Measurements from ENCODE around the gene DIAPH2.

The DIAPH2 gene

GRCh38 chrX:96756491-96756890 lies 71.8 kb downstream of the DIAPH2 start:
- Histone ChIP-seq H3K36me3 (ENCODE audit: control insufficient read depth, insufficient read depth, low read length) (no peaks in the 10 kb centered on the region), H3K4me3 (ENCODE audit: low read depth, low read length) (no peak overlapping the region), H3K9ac (ENCODE audit: low read length) (no peak overlapping the region)

GRCh38 chrX:96761566-96761965 lies 76.9 kb downstream of the DIAPH2 start:
- no peak overlapping the region for H3K9ac ChIP-seq (ENCODE audit: low read length)
- H3K27me3 ChIP-seq (ENCODE audit: control insufficient read depth, insufficient read depth, low read length), result no peaks in the 10 kb centered on the region
- peak overlapping the region; percentile 56 for H3K27ac ChIP-seq (ENCODE audit: low read depth, low read length)

More at GRCh38 chrX:96756491-96756890, 71.8 kb downstream of the DIAPH2 start:
- Histone ChIP-seq H3K27ac (ENCODE audit: low read depth, low read length) (no peak overlapping the region), H3K4me1 (ENCODE audit: control insufficient read depth, insufficient read depth, low read length) (peaks cover 11% of the 10 kb centered on the region), H3K9me3 (ENCODE audit: control insufficient read depth, insufficient read depth, low read depth, low read length) (no peaks in the 10 kb centered on the region), H3K27me3 (ENCODE audit: control insufficient read depth, insufficient read depth, low read length) (no peaks in the 10 kb centered on the region)

DNA sequence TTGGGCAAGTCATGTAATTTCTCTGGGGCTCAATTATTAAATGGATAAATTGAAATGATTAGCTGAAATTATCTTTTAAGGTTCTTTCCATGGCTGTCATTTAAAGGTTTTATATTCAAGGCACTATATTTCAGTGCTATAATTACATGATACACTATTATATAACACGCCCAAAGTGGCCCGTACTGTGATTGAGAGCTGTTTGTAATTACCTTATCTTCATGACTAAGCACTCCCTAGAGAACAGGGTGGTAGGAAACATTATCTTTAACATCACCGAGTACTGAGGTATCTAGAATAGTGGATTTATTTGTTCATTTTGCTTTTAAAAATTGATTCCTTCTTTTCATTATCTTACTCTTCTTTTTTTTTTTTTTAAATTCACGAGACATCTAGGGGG lies 79.0 kb downstream of the DIAPH2 start:
- Histone ChIP-seq H3K36me3 (ENCODE audit: control insufficient read depth, insufficient read depth, low read length) (no peaks in the 10 kb centered on the region), H3K9ac (ENCODE audit: low read length) (no peak overlapping the region), H3K4me1 (ENCODE audit: control insufficient read depth, insufficient read depth, low read length) (peaks cover 58% of the 10 kb centered on the region), H3K27me3 (ENCODE audit: control insufficient read depth, insufficient read depth, low read length) (no peaks in the 10 kb centered on the region), H3K9me3 (ENCODE audit: control insufficient read depth, insufficient read depth, low read depth, low read length) (no peaks in the 10 kb centered on the region), H3K4me3 (ENCODE audit: low read depth, low read length) (no peak overlapping the region), H3K27ac (ENCODE audit: low read depth, low read length) (peak overlapping the region; percentile 49; the same call in 1 of the 2 replicates)

More at GRCh38 chrX:96761566-96761965, 76.9 kb downstream of the DIAPH2 start:
- Histone ChIP-seq H3K9me3 (ENCODE audit: control insufficient read depth, insufficient read depth, low read depth, low read length) (no peaks in the 10 kb centered on the region), H3K36me3 (ENCODE audit: control insufficient read depth, insufficient read depth, low read length) (no peaks in the 10 kb centered on the region), H3K4me3 (ENCODE audit: low read depth, low read length) (no peak overlapping the region), H3K4me1 (ENCODE audit: control insufficient read depth, insufficient read depth, low read length) (peaks cover 47% of the 10 kb centered on the region)

- H3K4me3 ChIP-seq (ENCODE audit: low read depth, low read length), result no peak overlapping the region
- H3K27ac ChIP-seq (ENCODE audit: low read depth, low read length), result no peak overlapping the region
- no peaks in the 10 kb centered on the region for H3K9me3 ChIP-seq (ENCODE audit: control insufficient read depth, insufficient read depth, low read depth, low read length)
- no peaks in the 10 kb centered on the region for H3K36me3 ChIP-seq (ENCODE audit: control insufficient read depth, insufficient read depth, low read length)
- no peak overlapping the region for H3K9ac ChIP-seq (ENCODE audit: low read length)
- H3K4me1 ChIP-seq (ENCODE audit: control insufficient read depth, insufficient read depth, low read length), result peaks cover 61% of the 10 kb centered on the region
- H3K27me3 ChIP-seq (ENCODE audit: control insufficient read depth, insufficient read depth, low read length), result no peaks in the 10 kb centered on the region
These were observed 80.2 kb downstream of the DIAPH2 start for GRCh38 chrX:96764864-96765263.

- Histone ChIP-seq H3K27me3 (ENCODE audit: control insufficient read depth, insufficient read depth, low read length) (no peaks in the 10 kb centered on the region), H3K4me1 (ENCODE audit: control insufficient read depth, insufficient read depth, low read length) (peaks cover 22% of the 10 kb centered on the region), H3K9me3 (ENCODE audit: control insufficient read depth, insufficient read depth, low read depth, low read length) (no peaks in the 10 kb centered on the region), H3K27ac (ENCODE audit: low read depth, low read length) (no peak overlapping the region), H3K9ac (ENCODE audit: low read length) (no peak overlapping the region), H3K36me3 (ENCODE audit: control insufficient read depth, insufficient read depth, low read length) (0 out of 2 replicates have a peak, but pooled peaks cover 2% of the 10 kb centered on the region), H3K4me3 (ENCODE audit: low read depth, low read length) (no peak overlapping the region)
These were observed 85.7 kb downstream of the DIAPH2 start for GRCh38 chrX:96770315-96770714.

DNA sequence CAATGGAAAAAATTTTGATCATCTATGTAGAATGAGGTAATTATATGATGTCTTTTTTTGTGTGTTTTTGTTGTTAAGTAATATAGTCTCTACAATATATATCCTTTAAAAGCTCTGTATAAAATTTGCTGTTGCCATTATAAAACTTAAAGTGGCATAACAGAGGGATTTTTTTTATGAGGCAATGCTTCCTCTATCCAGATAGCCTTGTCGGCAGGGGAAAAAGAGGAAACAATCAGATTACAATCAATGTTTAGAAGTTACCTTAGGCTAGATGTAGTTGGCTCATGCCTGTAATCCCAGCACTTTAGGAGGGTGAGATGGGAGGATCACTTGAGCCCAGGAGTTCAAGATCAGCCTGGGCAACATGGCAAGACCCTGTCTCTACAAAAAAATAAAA lies 86.8 kb downstream of the DIAPH2 start:
- Histone ChIP-seq H3K4me1 (ENCODE audit: control insufficient read depth, insufficient read depth, low read length) (peaks cover 14% of the 10 kb centered on the region), H3K9me3 (ENCODE audit: control insufficient read depth, insufficient read depth, low read depth, low read length) (no peaks in the 10 kb centered on the region), H3K9ac (ENCODE audit: low read length) (no peak overlapping the region), H3K27ac (ENCODE audit: low read depth, low read length) (no peak overlapping the region), H3K4me3 (ENCODE audit: low read depth, low read length) (no peak overlapping the region), H3K27me3 (ENCODE audit: control insufficient read depth, insufficient read depth, low read length) (no peaks in the 10 kb centered on the region), H3K36me3 (ENCODE audit: control insufficient read depth, insufficient read depth, low read length) (0 out of 2 replicates have a peak, but pooled peaks cover 2% of the 10 kb centered on the region)

- Histone ChIP-seq H3K9ac (ENCODE audit: low read length) (no peak overlapping the region), H3K4me3 (ENCODE audit: low read depth, low read length) (no peak overlapping the region), H3K9me3 (ENCODE audit: control insufficient read depth, insufficient read depth, low read depth, low read length) (no peaks in the 10 kb centered on the region), H3K27me3 (ENCODE audit: control insufficient read depth, insufficient read depth, low read length) (no peaks in the 10 kb centered on the region), H3K4me1 (ENCODE audit: control insufficient read depth, insufficient read depth, low read length) (no peaks in the 10 kb centered on the region; the same call in 1 of the 2 replicates), H3K36me3 (ENCODE audit: control insufficient read depth, insufficient read depth, low read length) (0 out of 2 replicates have a peak, but pooled peaks cover 2% of the 10 kb centered on the region), H3K27ac (ENCODE audit: low read depth, low read length) (no peak overlapping the region)
These were observed 89.5 kb downstream of the DIAPH2 start for GRCh38 chrX:96774116-96774515.

- Histone ChIP-seq H3K4me1 (ENCODE audit: control insufficient read depth, insufficient read depth, low read length) (no peaks in the 10 kb centered on the region), H3K27ac (ENCODE audit: low read depth, low read length) (no peak overlapping the region), H3K36me3 (ENCODE audit: control insufficient read depth, insufficient read depth, low read length) (0 out of 2 replicates have a peak, but pooled peaks cover 2% of the 10 kb centered on the region), H3K4me3 (ENCODE audit: low read depth, low read length) (no peak overlapping the region), H3K27me3 (ENCODE audit: control insufficient read depth, insufficient read depth, low read length) (no peaks in the 10 kb centered on the region), H3K9me3 (ENCODE audit: control insufficient read depth, insufficient read depth, low read depth, low read length) (no peaks in the 10 kb centered on the region), H3K9ac (ENCODE audit: low read length) (no peak overlapping the region)
These were observed 92.3 kb downstream of the DIAPH2 start for GRCh38 chrX:96776966-96777365.

DNA sequence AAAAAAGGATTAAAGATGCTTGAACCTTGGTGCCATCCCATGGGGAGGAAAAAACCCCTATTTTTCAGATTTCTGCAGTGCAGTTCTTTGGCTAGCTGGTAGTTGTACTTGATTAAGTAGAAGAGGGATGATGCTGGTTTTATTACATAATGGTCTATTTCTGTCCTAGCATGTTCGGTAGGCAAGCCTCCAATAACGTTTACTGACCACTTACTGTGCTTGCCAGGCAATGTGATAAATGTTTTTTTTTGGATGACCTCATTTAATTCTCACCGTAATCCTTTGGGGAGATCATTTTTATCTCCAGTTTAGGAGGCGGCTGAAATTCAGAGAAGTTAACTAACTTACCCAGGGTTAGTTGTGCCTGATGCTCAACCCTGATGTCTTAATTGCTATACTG lies 106.9 kb downstream of the DIAPH2 start:
- no peaks in the 10 kb centered on the region; the same call in 1 of the 2 replicates for H3K27me3 ChIP-seq (ENCODE audit: control insufficient read depth, insufficient read depth, low read length)
- no peak overlapping the region for H3K9ac ChIP-seq (ENCODE audit: low read length)
- no peak overlapping the region for H3K27ac ChIP-seq (ENCODE audit: low read depth, low read length)
- H3K36me3 ChIP-seq (ENCODE audit: control insufficient read depth, insufficient read depth, low read length), result no peaks in the 10 kb centered on the region
- H3K4me1 ChIP-seq (ENCODE audit: control insufficient read depth, insufficient read depth, low read length), result no peaks in the 10 kb centered on the region
- no peak overlapping the region for H3K4me3 ChIP-seq (ENCODE audit: low read depth, low read length)
- no peaks in the 10 kb centered on the region for H3K9me3 ChIP-seq (ENCODE audit: control insufficient read depth, insufficient read depth, low read depth, low read length)

DNA sequence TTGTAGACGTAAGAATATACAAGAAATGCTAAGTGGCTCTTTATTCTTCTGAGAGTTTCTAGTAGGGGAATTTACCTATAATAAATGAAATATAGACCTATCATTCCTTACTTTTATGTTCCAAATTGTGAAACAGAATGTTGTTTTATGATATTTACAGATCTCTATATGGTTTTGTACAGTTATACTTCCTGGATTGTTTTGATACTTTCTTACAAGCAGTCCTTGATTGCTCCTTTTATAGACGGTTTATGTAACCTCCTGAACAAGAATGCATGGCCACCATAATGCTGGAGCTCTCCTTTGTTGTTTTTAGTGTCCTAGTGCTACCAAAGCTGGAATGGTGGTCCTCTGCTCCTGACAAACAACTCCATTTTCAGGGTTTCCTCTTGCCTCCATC lies 107.4 kb downstream of the DIAPH2 start:
- Histone ChIP-seq H3K4me3 (ENCODE audit: low read depth, low read length) (no peak overlapping the region), H3K9me3 (ENCODE audit: control insufficient read depth, insufficient read depth, low read depth, low read length) (no peaks in the 10 kb centered on the region), H3K4me1 (ENCODE audit: control insufficient read depth, insufficient read depth, low read length) (no peaks in the 10 kb centered on the region), H3K27me3 (ENCODE audit: control insufficient read depth, insufficient read depth, low read length) (no peaks in the 10 kb centered on the region; the same call in 1 of the 2 replicates), H3K27ac (ENCODE audit: low read depth, low read length) (no peak overlapping the region), H3K36me3 (ENCODE audit: control insufficient read depth, insufficient read depth, low read length) (no peaks in the 10 kb centered on the region), H3K9ac (ENCODE audit: low read length) (no peak overlapping the region)

DNA sequence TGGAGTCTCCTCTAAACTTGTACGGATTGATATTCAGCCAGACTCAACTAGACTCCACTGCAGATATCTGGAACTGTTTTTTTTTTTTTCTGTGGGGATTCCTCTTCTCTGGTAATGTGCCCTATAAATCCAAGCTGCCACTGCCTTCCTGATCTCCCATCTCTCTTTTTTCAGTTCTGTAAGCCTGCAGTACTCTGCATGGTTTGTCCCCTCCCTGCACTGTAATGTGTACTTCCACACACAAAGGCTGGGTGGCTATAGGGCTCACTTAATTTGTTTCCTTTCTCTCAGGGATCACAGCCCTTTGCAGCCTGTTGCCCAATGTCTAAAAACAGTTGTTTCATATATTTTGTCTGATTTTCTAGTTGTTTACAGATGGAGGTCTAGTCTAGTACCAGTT lies 114.3 kb downstream of the DIAPH2 start:
- no peak overlapping the region for H3K27ac ChIP-seq (ENCODE audit: low read depth, low read length)
- H3K9ac ChIP-seq (ENCODE audit: low read length), result no peak overlapping the region
- H3K9me3 ChIP-seq (ENCODE audit: control insufficient read depth, insufficient read depth, low read depth, low read length), result no peaks in the 10 kb centered on the region
- H3K4me1 ChIP-seq (ENCODE audit: control insufficient read depth, insufficient read depth, low read length), result no peaks in the 10 kb centered on the region
- no peak overlapping the region for H3K4me3 ChIP-seq (ENCODE audit: low read depth, low read length)
- H3K27me3 ChIP-seq (ENCODE audit: control insufficient read depth, insufficient read depth, low read length), result no peaks in the 10 kb centered on the region
- H3K36me3 ChIP-seq (ENCODE audit: control insufficient read depth, insufficient read depth, low read length), result no peaks in the 10 kb centered on the region

GRCh38 chrX:96807318-96807717 lies 122.7 kb downstream of the DIAPH2 start:
- no peak overlapping the region for H3K27ac ChIP-seq (ENCODE audit: low read depth, low read length)
- no peaks in the 10 kb centered on the region for H3K9me3 ChIP-seq (ENCODE audit: control insufficient read depth, insufficient read depth, low read depth, low read length)
- H3K27me3 ChIP-seq (ENCODE audit: control insufficient read depth, insufficient read depth, low read length), result no peaks in the 10 kb centered on the region
- no peaks in the 10 kb centered on the region for H3K36me3 ChIP-seq (ENCODE audit: control insufficient read depth, insufficient read depth, low read length)
- no peaks in the 10 kb centered on the region for H3K4me1 ChIP-seq (ENCODE audit: control insufficient read depth, insufficient read depth, low read length)
- no peak overlapping the region for H3K9ac ChIP-seq (ENCODE audit: low read length)
- no peak overlapping the region for H3K4me3 ChIP-seq (ENCODE audit: low read depth, low read length)

Data from HUES6 (cell line).